ENCODE measurements around the gene SLC9A8. TPM values are rescaled to one million over a fixed set of nuclear protein-coding genes. Genes with fewer than 3 reads are reported as not detected.

Gene SLC9A8
- total and polyA plus RNA-seq, 2 of the 8 experiments (the other 6 are each of a cell fraction or from before 2014, with no cell fraction given) = 3.2 to 6.2 TPM

DNA sequence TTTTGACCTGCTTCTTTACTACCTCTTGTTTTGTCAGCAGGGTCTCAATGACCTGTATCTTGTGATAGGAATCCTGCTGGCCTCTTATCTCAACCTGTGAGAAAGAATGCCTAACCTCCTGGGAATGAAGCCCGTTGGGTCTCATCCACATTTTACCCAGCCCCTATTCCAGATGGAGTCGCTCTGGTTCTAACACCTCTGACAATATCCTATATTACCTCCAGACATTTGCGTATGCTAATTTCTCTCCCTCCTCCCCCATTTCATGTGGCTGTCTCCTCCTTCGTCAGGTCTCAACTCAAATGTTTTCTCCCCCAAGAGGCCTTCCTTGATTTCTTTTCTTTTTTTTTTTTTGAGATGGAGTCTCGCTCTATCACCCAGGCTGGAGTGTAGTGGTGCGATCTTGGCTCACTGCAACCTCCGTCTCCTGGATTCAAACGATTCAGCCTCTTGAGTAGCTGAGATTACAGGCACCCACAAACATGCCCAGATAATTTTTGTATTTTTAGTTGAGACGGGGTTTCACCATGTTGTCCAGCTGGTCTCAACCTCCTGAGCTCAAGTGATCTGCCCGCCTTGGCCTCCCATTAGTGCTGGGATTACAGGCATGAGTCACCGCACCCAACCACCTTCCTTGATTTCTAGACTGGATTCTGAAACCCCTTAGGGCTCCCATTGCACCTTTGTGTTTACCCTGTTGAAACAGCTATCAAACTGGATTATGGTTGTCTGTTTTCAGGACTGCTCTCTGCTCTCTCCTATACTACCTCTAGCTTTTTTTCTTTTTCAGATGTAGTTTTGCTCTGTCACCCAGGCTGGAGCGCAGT lies 49.5 kb upstream of the SLC9A8 start (continued):
- TF ChIP-seq TAF1 (IDR thresholded peaks at IDR 0.05; ENCODE audit: low read depth, low read length) (no peak), RXRA (IDR thresholded peaks at IDR 0.05; ENCODE audit: insufficient read depth, low read depth, low read length) (no peak), PHF8 (conservative IDR thresholded peaks at IDR 0.05; ENCODE audit: low read depth, low read length) (no peak), HDAC6 (IDR thresholded peaks at IDR 0.05; ENCODE audit: low read depth, low read length) (no peak), SRF (IDR thresholded peaks at IDR 0.05; ENCODE audit: low read depth, low read length) (no peak)
- TF ChIP-seq, protein P1, sequence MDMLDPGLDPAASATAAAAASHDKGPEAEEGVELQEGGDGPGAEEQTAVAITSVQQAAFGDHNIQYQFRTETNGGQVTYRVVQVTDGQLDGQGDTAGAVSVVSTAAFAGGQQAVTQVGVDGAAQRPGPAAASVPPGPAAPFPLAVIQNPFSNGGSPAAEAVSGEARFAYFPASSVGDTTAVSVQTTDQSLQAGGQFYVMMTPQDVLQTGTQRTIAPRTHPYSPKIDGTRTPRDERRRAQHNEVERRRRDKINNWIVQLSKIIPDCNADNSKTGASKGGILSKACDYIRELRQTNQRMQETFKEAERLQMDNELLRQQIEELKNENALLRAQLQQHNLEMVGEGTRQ (IDR thresholded peaks at IDR 0.05; ENCODE audit: low read length) = no peak
- TF ChIP-seq, protein P2, sequence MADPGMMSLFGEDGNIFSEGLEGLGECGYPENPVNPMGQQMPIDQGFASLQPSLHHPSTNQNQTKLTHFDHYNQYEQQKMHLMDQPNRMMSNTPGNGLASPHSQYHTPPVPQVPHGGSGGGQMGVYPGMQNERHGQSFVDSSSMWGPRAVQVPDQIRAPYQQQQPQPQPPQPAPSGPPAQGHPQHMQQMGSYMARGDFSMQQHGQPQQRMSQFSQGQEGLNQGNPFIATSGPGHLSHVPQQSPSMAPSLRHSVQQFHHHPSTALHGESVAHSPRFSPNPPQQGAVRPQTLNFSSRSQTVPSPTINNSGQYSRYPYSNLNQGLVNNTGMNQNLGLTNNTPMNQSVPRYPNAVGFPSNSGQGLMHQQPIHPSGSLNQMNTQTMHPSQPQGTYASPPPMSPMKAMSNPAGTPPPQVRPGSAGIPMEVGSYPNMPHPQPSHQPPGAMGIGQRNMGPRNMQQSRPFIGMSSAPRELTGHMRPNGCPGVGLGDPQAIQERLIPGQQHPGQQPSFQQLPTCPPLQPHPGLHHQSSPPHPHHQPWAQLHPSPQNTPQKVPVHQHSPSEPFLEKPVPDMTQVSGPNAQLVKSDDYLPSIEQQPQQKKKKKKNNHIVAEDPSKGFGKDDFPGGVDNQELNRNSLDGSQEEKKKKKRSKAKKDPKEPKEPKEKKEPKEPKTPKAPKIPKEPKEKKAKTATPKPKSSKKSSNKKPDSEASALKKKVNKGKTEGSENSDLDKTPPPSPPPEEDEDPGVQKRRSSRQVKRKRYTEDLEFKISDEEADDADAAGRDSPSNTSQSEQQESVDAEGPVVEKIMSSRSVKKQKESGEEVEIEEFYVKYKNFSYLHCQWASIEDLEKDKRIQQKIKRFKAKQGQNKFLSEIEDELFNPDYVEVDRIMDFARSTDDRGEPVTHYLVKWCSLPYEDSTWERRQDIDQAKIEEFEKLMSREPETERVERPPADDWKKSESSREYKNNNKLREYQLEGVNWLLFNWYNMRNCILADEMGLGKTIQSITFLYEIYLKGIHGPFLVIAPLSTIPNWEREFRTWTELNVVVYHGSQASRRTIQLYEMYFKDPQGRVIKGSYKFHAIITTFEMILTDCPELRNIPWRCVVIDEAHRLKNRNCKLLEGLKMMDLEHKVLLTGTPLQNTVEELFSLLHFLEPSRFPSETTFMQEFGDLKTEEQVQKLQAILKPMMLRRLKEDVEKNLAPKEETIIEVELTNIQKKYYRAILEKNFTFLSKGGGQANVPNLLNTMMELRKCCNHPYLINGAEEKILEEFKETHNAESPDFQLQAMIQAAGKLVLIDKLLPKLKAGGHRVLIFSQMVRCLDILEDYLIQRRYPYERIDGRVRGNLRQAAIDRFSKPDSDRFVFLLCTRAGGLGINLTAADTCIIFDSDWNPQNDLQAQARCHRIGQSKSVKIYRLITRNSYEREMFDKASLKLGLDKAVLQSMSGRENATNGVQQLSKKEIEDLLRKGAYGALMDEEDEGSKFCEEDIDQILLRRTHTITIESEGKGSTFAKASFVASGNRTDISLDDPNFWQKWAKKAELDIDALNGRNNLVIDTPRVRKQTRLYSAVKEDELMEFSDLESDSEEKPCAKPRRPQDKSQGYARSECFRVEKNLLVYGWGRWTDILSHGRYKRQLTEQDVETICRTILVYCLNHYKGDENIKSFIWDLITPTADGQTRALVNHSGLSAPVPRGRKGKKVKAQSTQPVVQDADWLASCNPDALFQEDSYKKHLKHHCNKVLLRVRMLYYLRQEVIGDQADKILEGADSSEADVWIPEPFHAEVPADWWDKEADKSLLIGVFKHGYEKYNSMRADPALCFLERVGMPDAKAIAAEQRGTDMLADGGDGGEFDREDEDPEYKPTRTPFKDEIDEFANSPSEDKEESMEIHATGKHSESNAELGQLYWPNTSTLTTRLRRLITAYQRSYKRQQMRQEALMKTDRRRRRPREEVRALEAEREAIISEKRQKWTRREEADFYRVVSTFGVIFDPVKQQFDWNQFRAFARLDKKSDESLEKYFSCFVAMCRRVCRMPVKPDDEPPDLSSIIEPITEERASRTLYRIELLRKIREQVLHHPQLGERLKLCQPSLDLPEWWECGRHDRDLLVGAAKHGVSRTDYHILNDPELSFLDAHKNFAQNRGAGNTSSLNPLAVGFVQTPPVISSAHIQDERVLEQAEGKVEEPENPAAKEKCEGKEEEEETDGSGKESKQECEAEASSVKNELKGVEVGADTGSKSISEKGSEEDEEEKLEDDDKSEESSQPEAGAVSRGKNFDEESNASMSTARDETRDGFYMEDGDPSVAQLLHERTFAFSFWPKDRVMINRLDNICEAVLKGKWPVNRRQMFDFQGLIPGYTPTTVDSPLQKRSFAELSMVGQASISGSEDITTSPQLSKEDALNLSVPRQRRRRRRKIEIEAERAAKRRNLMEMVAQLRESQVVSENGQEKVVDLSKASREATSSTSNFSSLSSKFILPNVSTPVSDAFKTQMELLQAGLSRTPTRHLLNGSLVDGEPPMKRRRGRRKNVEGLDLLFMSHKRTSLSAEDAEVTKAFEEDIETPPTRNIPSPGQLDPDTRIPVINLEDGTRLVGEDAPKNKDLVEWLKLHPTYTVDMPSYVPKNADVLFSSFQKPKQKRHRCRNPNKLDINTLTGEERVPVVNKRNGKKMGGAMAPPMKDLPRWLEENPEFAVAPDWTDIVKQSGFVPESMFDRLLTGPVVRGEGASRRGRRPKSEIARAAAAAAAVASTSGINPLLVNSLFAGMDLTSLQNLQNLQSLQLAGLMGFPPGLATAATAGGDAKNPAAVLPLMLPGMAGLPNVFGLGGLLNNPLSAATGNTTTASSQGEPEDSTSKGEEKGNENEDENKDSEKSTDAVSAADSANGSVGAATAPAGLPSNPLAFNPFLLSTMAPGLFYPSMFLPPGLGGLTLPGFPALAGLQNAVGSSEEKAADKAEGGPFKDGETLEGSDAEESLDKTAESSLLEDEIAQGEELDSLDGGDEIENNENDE (IDR thresholded peaks at IDR 0.05; ENCODE audit: insufficient replicate concordance, low read length) = no peak

Measured in H1 (cell line).